ENCODE results near the gene CABP7. TPM values are rescaled to one million over a fixed set of nuclear protein-coding genes. Genes with fewer than 3 reads are reported as not detected.
A peak's percentile ranks its signal among the peaks of the same experiment; 100 is the strongest.
"Not testable (repeated sequence)": the region's sequence is repeated elsewhere in the genome, so short reads cannot be mapped to it uniquely, and the experiment has no call there.

The CABP7 gene
- polyA plus RNA-seq, 10 donors: 0.07 to 0.21 (median 0.10) TPM; not detected in 1

DNA sequence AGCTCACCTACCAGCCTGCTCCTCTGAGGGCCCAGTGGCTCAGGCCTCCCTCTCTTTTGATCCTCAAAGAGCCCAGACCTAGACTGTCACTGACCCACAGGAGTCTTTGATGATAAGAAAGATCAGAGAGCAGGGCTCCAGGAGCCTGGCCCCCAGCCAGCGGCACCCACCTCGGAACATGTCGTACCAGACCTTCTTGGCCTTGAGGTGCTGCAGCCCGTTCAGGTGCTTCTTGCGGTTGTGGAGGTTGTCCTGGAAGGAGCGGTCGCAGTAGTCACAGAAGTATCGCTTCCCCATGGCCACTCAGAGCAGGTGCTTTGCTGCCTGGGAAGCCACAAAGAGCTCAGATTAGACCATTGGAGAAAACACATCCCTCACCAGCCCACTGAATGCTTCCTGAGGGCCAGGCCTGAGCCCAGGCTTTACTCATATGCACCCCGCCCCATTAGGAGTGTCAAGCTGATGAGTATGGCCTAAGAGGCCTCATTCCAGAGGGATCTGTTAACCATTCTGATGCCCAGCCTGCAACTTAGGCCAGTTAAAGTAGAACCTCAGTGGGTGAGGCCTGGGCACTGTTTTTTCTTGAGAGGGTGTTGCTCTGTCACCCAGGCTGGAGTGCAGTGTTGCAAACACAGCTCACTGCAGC, 28.6 kb downstream of the CABP7 start:
- DNase-seq: no peak

DNA sequence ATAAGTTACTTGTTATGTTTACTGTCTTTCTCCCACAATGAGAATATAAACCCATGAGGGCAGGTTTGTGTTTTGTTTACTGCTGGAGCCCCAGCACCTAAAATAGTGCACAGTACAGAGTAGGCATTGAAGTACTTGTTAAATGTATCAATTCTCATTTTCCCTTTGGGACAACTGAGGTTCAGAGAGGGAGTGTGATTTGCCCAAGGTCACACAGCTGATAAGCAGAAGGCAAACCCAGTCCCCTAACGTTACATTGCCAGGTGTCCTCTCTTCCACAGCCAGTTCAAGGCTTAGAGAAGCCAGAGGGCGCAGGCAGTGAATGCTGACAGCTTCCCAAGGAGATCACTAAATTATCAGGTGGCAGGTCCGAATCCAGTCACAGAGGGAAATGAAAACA, 30.2 kb downstream of the CABP7 start:
- no peak for DNase-seq

DNA sequence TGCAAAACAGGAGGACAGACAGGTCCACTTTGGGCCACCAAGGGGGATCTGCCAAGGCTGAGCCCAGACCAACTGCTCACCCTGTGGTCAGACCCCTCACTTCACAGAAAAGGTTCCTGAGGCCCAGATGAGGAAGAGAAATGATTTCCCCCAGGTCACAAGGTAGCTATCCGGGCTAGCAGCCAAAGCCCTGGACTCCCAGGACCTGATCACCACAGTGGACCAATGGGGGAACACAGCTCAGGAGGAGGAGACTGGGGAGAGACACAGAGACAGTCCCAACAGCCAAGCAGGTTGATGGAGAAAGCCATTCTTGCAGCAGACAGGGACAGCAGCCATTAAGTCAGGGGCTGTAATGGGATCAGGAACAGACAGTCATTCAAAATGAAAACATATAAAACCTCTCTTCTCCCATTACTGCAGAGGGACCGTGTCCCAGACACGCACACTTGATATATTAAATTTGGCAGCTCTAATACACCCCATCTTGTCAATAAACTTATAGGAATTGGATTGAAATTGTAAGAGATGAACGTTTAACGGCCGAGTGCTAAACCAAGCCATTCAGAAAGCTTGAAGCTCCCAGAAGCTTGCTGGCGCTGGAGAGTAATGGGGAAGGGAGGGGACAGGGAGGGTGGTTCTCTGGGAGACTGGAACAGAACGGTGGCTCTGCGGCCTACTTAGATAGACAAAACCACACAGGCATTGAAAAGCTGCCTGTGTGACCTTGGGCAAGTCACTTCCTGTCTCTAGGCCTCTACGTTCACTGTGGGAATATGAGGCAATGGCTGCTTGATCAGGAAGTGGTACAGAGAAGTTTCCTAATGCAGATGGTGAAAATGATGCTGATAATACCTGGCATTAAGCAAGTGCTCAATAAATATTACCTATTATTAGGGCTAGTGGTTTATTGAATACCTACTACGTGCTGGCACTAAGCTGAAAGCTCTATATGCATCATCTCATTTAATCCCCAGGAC, 31.0 kb downstream of the CABP7 start:
- peak in 1 of 3 donors; percentile 57 for DNase-seq

DNA sequence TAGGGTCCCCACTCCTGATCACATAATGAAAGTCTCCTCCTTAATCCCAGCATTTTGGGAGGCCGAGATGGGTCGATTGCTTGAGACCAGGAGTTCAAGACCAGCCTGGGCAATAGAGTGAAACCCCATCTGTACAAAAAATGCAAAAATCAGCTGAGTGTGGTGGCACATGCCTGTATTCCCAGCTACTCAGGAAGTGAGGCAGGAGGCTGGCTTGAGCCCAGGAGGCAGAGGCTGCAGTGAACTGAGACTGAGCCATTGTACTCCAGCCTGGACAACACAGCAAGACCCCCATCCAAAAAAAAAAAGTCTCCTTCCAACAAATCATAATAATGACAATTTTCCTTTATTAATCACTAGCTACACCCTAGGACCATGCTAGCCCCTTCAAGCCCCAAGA, 31.9 kb downstream of the CABP7 start:
- DNase-seq: no peak

DNA sequence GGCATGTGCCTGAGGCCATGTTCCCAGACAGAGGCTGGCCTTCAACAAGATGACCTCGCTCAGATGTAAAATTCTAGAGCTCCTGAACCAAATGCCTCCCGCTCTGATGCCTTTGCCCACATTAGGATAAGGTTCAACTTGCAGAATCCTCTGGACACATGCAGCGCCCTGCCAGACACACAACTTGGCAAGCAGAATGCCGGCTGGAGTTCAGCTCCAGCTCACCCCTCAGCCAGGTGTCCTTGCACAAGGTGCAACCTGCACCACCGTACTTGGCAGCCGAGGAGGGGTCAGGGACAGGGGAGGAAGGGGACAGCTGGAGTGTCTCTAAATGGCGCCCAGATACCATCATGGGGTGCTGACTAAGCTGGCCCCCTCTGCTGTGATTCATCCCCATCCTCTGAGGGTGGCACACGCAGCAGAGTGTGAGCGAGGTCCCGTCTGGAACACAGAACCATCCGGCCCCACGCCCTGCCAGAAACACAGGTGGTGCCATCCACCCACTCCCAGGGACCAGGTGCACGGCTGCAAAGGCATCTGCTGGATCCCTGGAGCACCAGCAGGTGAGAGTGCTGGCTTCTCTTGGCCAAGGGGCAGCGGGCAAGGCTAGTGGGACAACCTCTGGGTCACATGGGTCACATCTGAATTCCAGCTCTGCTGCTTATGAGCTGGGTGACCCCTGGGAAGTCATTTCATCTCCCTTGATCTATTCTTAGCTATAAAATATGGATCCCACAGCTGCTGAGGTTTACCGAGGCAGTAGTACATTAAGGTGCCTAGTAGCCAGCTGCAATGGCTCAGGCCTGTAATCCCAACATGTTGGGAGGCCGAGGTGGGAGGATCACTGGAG, 34.2 kb downstream of the CABP7 start:
- DNase-seq: no peak

DNA sequence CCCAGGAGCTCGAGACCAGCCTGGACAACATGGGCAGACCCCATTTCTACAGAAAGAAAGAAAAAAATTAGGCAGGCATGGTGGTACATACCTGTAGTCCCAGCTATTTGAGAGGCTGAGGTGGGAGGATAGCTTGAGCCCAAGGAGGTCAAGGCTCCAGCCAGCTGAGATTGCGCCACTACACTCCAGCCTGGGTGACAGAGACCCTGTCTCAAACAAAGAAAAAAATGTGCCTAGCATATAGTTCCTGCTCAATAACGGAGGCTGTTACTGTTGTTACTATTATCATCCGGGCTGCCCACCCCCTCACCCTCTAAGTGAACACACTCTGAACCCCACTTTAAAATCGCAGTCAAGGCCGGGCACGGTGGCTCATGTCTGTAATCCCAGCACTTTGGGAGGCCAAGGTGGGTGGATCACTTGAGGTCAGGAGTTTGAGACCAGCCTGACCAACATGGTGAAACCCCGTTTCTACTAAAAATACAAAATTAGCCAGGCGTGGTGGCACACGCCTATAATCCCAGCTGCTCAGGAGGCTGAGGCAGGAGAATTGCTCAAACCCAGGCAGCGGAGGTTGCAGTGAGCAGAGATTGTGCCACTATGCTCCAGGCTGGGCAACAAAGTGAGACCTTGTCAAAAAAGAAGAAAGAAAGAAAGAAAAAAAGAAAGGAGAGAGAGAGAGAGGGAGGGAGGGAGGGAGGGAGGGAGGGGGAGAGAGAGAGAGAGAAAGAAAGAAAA, 35.0 kb downstream of the CABP7 start:
- not testable (repeated sequence) for DNase-seq

DNA sequence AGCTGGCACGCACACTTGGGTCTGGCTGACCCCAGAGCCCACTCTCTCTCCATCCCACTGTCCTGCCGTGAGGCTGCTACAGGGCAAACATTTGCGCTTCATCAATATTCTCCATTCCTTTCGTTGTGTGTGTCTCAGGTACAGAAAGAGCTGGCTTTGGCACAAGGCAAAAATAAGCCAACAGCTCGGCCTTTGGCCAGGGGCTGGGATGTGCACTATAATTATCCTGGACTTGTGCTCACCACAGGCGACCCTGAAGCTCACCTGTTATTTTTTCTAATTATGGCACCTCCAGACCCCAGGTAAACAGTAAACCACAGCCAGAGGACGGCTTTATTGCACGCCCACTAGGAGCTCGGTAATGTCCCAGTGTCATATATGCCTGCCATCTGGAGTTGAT, 36.1 kb downstream of the CABP7 start:
- no peak for DNase-seq

DNA sequence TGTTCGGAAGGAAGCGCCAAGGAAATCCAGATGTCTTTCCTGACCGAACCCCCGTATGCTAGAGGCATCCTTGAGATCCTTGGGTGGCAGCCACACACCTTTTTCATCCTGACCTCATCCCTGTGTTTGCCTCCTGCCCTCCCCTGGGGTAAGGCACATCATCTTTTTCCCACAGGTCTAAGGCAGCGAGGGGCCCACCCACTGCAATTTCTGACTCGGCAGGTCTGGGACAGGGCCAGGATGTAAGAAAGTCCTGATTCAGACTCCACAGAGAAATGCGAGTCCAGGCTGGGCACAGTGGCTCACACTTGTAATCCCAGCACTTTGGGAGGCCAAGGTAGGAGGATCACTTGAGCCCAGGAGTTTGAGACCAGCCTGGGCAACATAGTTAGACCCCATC, 36.5 kb downstream of the CABP7 start:
- DNase-seq: no peak

DNA sequence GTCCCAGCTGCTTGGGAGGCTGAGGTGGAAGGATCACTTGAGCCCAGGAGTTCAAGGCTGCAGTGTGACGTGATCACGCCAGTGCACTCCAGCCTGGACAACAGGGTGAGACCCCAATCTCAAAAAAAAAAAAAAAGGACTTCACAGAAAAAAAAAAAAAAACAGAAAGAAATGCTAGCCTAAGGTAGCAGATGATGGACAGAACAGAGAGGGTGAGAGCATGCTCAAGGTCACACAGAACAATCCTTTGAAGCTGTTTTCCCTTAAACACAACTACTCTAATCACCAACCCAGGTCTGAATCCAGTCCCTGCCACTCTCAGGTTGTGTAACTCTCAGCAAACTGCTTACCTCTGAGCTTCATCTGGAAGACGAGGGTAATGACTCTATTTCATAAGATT, 37.3 kb downstream of the CABP7 start:
- DNase-seq: no peak

DNA sequence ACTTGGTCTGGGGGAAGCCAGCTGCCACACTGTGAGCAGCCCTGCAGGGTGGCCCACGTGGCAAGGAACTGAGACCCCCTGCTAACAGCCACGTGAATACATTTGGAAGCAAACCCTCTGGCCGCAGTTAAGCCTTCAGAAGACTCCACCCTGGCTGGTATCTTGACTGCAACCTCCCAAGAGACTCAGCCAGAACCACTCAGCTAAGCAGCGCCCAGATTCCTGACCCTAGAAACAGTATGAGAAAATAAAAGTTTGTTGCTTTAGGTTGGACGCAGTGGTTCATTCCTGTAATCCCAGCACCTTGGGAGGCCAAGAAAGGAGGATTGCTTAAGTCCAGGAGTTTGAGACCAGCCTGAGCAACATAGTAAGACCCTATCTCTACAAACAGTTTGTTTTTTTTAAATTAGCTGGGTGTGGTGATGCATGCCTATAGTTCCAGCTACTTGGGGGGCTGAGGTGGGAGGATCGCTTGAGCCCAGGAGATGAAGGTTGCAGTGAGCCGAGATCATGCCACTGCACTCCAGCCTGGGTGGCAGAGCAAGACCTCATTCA, 38.3 kb downstream of the CABP7 start:
- no peak for DNase-seq

DNA sequence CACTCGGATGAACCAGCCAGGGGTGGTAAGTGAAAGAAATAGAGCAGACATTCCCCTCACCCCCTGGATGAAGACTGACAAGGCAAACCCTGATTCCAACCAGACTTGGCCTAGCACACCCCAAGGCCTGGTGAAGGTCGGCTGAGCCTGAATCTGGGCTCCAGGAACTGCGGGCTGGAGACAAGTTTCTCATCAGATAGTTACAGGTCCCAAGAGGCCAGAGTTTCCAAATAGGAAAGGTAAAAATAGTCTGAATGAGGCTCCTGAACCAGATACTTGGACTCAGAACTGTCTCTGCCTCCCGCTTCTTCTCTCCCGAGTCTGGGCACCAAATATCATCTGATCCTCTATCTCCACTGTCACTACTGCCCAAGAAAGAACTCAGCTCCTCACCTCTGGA, 39.2 kb downstream of the CABP7 start:
- DNase-seq: no peak

DNA sequence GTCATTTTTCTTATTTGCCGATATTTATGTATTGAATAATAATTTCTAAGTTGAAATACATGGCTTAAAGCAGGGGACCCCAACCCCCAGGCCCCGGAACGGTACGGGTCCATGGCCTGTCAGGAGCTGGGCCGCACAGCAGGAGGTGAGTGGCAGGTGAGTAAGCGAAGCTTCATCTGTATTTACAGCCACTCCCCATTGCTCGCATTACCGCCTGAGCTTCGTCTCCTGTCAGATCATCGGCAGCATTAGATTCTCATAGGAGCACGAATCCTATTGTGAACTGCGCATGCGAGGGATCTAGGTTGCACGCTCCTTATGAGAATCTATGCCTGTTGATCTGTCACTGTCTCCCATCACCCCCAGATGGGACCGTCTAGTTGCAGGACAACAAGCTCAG, 42.5 kb downstream of the CABP7 start:
- DNase-seq: no peak

DNA sequence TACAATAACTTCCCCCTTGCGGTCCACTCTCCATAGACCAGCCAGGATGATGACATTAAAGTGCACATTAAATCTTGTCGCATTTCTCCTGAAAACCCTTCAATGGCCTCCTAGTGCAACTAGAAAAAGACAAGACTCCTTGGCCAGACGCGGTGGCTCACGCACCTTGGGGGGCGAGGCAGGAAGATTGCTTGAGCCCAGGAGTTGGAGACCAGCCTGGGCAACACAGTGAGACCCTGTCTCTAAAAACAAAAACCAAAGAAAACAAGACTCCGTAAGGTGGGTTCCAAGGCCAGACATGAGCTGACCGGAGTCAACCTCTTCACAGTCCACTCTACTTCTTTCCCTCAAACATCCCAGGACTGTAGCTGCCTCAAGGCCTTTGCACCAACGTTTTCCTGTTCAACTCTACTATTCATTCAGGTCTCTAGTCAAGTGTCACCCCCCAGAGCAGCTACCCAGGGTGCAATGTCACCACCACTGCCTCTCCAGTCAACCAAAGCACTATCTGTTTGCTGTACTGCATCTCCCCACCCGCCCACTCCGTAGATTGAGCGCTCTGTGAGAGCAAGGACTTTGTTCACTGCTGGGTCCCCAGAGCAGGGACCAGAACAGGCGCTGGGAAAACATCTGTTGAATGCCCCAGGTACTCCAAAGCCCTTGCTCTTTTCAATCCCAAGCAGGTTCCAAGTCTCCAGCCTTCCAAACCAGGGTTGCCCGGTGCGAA, 46.3 kb downstream of the CABP7 start:
- DNase-seq: no peak

DNA sequence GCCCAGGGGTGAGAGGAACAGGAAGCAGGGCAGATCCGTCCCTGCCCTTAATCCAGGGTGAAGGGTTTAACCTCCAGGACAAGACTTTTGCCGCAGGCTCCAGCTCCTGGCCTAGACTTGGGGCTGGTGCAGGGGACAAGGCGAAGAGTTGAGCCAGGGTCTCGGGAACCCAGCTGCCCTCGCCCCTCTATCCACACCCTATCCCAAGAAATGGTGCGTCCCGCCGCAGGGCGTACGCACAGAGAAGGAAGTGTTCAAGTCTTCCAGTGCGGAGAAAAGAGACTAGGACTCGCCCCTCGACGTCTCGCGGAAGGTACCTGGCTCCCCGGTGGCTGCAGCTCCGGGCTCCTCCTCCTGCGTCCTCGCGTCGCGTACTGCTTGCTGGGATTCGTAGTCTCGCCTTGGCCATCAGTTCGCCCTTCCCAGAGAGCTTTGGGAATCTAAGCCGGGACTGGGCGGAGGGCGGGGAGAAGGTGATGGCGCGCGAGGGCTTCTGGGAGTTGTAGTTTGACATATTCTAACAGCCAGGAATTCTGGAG, 46.9 kb downstream of the CABP7 start, which contains the start of gene ZMAT5:
ZMAT5 (minus strand) TSS at position 376 of the 539 bp plus-strand sequence. CDS start 18,463 bp downstream, outside the sequence.
- peak; percentile 96 to 98 (median 97) for DNase-seq

DNA sequence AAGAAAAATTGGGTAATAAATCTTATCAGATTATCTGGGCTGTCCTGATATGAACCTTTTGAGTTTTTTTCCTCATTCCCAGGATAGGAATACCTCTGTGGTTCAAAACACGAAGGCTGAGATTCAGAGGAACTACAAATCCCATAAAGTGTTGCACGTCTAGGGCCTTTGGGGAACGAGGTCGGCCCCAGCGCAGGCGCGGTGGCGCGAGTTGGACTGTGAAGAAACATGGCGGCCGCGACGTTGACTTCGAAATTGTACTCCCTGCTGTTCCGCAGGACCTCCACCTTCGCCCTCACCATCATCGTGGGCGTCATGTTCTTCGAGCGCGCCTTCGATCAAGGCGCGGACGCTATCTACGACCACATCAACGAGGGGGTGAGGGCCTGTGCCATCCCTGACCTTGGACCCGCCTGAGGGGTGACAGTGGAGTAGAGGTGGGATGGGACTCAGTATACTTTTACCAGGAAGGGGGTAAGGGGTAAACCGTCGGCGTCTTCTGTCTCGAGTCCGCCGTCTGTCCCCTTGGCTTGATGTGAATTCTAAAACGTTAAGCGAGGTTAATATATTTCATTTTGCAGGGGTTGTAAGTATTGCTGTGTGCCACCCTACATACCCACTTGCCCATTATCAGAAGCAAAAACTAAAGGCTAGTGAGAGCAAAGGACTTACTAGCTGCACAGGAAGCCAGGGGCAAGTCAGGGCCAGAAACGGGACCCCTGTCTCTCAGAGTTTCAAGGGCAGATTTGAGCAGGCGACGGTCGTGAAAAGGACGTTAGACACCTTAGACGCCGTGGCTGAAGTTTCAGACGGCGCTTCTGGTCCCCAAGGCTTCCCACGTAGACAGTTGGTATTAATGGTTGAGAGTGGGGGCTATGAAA, 47.6 kb downstream of the CABP7 start, which contains the start of gene UQCR10:
UQCR10 (plus strand) TSS at position 199 of the 881 bp plus-strand sequence; CDS start at position 229, 30 bp downstream.
- DNase-seq: peak; percentile 92 to 97 (median 95)

DNA sequence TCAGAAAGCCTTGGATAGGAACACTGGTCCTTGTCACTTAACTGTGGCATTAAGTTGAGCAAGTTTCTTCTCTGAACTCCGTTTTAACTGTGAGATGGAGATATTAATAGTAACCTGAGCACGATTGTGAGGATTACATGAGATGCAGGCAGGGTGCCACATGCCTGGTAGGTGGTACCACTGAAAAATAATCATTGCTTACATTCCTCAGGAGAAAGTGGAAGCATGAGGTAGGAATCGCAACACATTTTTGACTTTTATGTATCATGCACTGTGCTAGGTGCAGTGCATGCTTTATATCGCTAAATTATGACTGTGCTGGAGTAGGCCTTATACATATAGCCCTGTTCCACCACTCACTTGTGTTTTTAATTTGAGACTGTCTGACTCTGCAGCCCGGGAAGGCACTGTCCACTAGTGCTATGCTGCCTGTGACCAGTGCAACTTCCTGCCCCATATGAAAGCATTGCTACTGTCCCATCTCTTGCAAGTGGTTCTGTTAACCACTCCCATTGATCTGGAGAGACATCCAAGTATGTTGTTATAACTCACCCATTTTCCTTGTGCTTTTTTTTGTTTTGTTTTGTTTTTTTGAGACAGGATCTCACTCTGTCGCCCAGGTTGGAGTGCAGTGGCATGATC, 48.4 kb downstream of the CABP7 start:
- no peak for DNase-seq

DNA sequence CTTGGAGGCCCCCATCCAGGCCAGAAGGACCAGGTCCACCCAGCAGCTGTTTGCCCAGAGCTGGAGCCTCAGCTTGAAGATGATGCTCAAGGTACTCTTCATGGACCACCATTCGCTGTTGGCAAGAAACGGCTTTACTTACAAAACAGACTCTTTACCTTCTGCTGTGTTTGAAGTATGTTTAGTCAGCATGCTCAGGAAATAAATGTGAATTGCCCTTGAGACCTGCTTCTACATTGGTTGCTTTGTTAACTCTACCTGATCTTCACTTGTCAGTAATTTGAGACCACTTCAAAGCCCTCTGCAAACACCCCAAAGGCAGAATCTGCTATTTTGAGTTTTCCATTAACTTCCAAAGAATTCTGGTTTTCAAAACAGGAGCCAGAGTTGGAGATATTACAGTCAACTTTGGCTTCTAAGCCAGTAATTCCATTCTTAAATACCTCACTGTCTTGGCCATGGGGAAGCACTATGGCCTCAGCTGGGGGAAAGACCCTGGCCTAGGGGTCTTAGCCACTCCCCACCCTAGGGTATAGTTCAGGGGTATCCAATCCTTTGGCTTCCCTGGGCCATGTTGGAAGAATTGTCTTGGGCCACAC, 50.0 kb downstream of the CABP7 start:
- no peak for DNase-seq

DNA sequence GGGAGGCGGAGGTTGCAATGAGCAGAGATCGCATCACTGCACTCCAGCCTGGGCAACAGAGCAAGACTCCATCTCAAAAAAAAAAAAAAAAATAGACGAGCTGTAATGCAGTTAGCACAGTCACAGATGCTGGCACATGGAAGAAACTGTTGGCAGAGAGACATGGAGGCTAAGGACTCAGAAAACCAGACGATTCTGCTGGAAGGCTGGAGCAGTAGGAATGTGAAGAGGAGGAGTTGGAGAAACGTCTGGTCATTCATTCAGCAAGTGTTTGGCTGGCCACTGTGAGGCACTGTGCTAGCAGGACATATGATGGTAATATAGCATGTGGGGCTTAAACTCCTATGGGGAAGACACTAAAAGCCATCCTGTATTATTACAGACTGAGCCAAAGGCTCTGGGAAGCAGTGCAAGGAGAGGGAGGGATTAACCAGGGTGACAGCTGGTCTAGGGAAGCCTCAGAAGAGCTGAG, 52.4 kb downstream of the CABP7 start:
- peak; percentile 27 to 70 (median 60) for DNase-seq
